Suprapubic skin (tissue), 4 donors: ENCODE results near the gene POU2AF2. TPM values are rescaled to one million over a fixed set of nuclear protein-coding genes. Genes with fewer than 3 reads are reported as not detected.

Experiments
- DNase-seq, 2 donors: peaks; one replicate each; pipeline ENCODE4 v3.0.0-alpha.2; 2019; ENCODE audit warnings: low spot score in 2 of 2
- H3K27ac ChIP-seq: fragments of 200-600 bp; sonication (generic); one replicate; pipeline ENCODE4 v1.5.1; 2019
- H3K27me3 ChIP-seq: fragments of 200-600 bp; sonication (generic); one replicate; pipeline ENCODE4 v1.5.1; 2019
- H3K36me3 ChIP-seq: fragments of 200-600 bp; sonication (generic); one replicate; pipeline ENCODE4 v1.5.1; 2019
- H3K4me1 ChIP-seq: fragments of 200-600 bp; sonication (generic); one replicate; pipeline ENCODE4 v1.5.1; 2019
- H3K4me3 ChIP-seq: fragments of 200-600 bp; sonication (generic); one replicate; pipeline ENCODE4 v1.5.1; 2019; ENCODE audit warnings: mild to moderate bottlenecking
- H3K9me3 ChIP-seq: fragments of 200-600 bp; sonication (generic); one replicate; pipeline ENCODE4 v1.5.1; 2019
- CTCF ChIP-seq, 2 donors: fragments of 200-600 bp in 1 of 2; fragments of 450-650 bp in 1 of 2; sonication (generic) in 1 of 2; IDR thresholded peaks; one replicate each; pipeline ENCODE4 v1.5.1; 2016 to 2019; ENCODE audit warnings: antibody characterized with exemption in 2 of 2, mild to moderate bottlenecking in 1 of 2, moderate library complexity in 1 of 2
- EP300 ChIP-seq: sonication (generic); formaldehyde crosslinking; IDR thresholded peaks from one replicate; pipeline ENCODE4 v1.6.1; 2017; ENCODE audit warnings: antibody characterized with exemption
- POLR2A ChIP-seq, 2 donors: fragments of 450-650 bp; IDR thresholded peaks; one replicate each; pipeline ENCODE4 v1.6.1; 2017; ENCODE audit warnings: antibody characterized with exemption in 2 of 2, mild to moderate bottlenecking in 2 of 2, moderate library complexity in 2 of 2
- POLR2AphosphoS5 ChIP-seq, 3 donors: sonication (generic); formaldehyde crosslinking; IDR thresholded peaks; one replicate each; pipeline ENCODE4 v1.6.1; 2017; ENCODE audit warnings: antibody characterized with exemption in 3 of 3
- WGBS: methylation state at CpG from one replicate; pipeline ENCODE4 v1.1.5; 2018; 5-methylcytosine and 5-hydroxymethylcytosine counted together
- total RNA-seq, 4 donors: library from RNA; depleted of rRNA; stranded (reverse); fragments of >200 nt; gene quantifications; one replicate each; pipeline ENCODE4 v1.1.0, GENCODE V29; 2016

Gene POU2AF2
- total RNA-seq, 4 donors from 2014 or later = not detected

GRCh38 chr11:111301842-111302118 is 56.3 kb downstream of the POU2AF2 start:
- DNase-seq = no peak
- H3K27ac ChIP-seq = no peak overlapping the region
- no peaks in the 10 kb centered on the region for H3K36me3 ChIP-seq
- peaks cover 41% of the 10 kb centered on the region for H3K4me1 ChIP-seq
- H3K9me3 ChIP-seq = no peaks in the 10 kb centered on the region
- TF ChIP-seq EP300 (no peak), CTCF (IDR thresholded peaks at IDR 0.05) (no peak), POLR2A (IDR thresholded peaks at IDR 0.05) (no peak), POLR2AphosphoS5 (IDR thresholded peaks at IDR 0.05) (no peak)
- 79% methylated on average over 3 of the region's 3 CpGs for WGBS
- H3K27me3 ChIP-seq = peaks cover 25% of the 10 kb centered on the region
- H3K4me3 ChIP-seq = no peak overlapping the region

GRCh38 chr11:111302298-111302697 is 56.8 kb downstream of the POU2AF2 start:
- Histone ChIP-seq H3K27me3 (peaks cover 26% of the 10 kb centered on the region), H3K27ac (no peak overlapping the region), H3K4me3 (no peak overlapping the region), H3K4me1 (peaks cover 41% of the 10 kb centered on the region), H3K36me3 (no peaks in the 10 kb centered on the region), H3K9me3 (no peaks in the 10 kb centered on the region)
- no peak for DNase-seq
- WGBS = 43% methylated on average over 3 of the region's 3 CpGs
- TF ChIP-seq EP300 = no peak
- no peak for TF ChIP-seq POLR2A (IDR thresholded peaks at IDR 0.05)
- no peak for TF ChIP-seq CTCF (IDR thresholded peaks at IDR 0.05)
- no peak for TF ChIP-seq POLR2AphosphoS5 (IDR thresholded peaks at IDR 0.05)

GRCh38 chr11:111303461-111303860 is 57.9 kb downstream of the POU2AF2 start:
- TF ChIP-seq POLR2A (IDR thresholded peaks at IDR 0.05) (no peak), CTCF (IDR thresholded peaks at IDR 0.05) (no peak), EP300 (no peak), POLR2AphosphoS5 (IDR thresholded peaks at IDR 0.05) (no peak)
- Histone ChIP-seq H3K27ac (no peak overlapping the region), H3K9me3 (no peaks in the 10 kb centered on the region), H3K4me3 (no peak overlapping the region), H3K27me3 (peaks cover 36% of the 10 kb centered on the region), H3K4me1 (peaks cover 39% of the 10 kb centered on the region), H3K36me3 (no peaks in the 10 kb centered on the region)
- 37% methylated on average over 4 of the region's 4 CpGs for WGBS
- DNase-seq = no peak

GRCh38 chr11:111305162-111305802 is 59.8 kb downstream of the POU2AF2 start:
- Histone ChIP-seq H3K27me3 (peaks cover 23% of the 10 kb centered on the region), H3K4me1 (peaks cover 21% of the 10 kb centered on the region), H3K9me3 (no peaks in the 10 kb centered on the region), H3K36me3 (no peaks in the 10 kb centered on the region), H3K4me3 (no peak overlapping the region), H3K27ac (no peak overlapping the region)
- 83% methylated on average over 5 of the region's 5 CpGs for WGBS
- no peak for TF ChIP-seq CTCF (IDR thresholded peaks at IDR 0.05)
- TF ChIP-seq EP300 = no peak
- TF ChIP-seq POLR2AphosphoS5 (IDR thresholded peaks at IDR 0.05) = no peak
- no peak for TF ChIP-seq POLR2A (IDR thresholded peaks at IDR 0.05)
- no peak for DNase-seq

- TF ChIP-seq CTCF (IDR thresholded peaks at IDR 0.05) (no peak), POLR2AphosphoS5 (IDR thresholded peaks at IDR 0.05) (no peak), POLR2A (IDR thresholded peaks at IDR 0.05) (no peak), EP300 (no peak)
- 87% methylated on average over 4 of the region's 4 CpGs for WGBS
- Histone ChIP-seq H3K27ac (no peak overlapping the region), H3K36me3 (no peaks in the 10 kb centered on the region), H3K9me3 (no peaks in the 10 kb centered on the region), H3K4me1 (peaks cover 20% of the 10 kb centered on the region), H3K27me3 (peaks cover 21% of the 10 kb centered on the region), H3K4me3 (no peak overlapping the region)
- no peak for DNase-seq
Measured at GRCh38 chr11:111305876-111306275, 60.4 kb downstream of the POU2AF2 start.
